ENCODE data around the gene RPL36AL. TPM values are rescaled to one million over a fixed set of nuclear protein-coding genes. Genes with fewer than 3 reads are reported as not detected.
"Not testable (repeated sequence)": the region's sequence is repeated elsewhere in the genome, so short reads cannot be mapped to it uniquely, and the experiment has no call there.

The RPL36AL gene
- 434 and 471 TPM in 2 replicates for total RNA-seq (2014; rRNA removed; shearing (Covaris generic))
- polyA plus RNA-seq (2014; cell fraction: nucleus; rRNA removed), result 136 and 174 TPM in 2 replicates

DNA sequence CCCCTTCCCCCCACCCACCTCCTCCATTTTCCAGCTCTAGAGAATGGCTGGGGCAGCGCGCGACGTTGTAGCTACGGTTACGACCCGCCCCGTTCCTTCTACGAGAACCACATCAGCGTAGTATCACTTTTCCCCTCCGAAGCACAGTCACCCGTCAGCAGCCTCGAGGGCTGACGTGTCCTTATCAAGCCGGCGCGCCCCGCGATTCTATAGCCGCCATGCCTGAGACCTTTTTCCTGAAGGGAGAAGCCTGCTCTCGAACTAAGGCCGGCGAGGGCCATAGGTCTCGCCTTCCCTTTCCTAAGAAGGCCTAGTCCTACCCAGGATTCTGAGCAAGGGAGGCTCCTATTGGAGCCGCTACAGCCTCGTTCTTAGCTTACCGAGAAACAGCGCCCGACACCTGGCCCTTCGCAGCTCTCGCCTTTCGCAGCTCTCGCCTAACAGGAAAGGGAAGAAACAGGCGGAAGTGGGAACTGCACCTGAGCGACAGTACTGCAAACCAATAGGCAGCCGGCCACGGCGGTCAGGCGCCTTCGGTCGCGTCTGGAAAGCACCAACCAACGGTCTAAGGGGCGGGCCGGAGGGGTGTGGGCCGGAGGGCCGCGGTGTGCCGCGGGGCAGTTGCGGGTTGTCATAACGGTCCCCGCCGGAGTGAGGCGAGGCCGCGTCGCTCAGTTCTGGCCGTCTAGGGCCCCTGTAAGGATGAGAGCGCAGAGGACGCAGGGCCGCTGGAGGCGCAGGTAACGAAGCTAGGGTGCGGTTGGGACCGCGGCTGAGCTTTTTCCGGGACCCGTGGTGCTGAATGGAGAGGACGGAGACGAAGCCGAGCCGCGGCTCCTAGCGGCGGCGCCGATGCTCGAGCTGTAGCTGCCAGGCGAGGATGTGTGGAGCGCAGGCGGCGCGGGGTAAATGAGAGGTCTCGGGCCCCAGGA lies at the start of gene RPL36AL, which contains the start of gene MGAT2:
Gene RPL36AL, minus strand, starts transcription at position 445 of the 932 bp plus-strand sequence. CDS start 1,522 bp downstream, outside the sequence.
Gene MGAT2, plus strand, starts transcription at position 618 of the 932 bp plus-strand sequence. CDS start 470 bp downstream, outside the sequence.
- DNase-seq (ENCODE audit: extremely low read depth, low read depth), result peak; percentile 98

DNA sequence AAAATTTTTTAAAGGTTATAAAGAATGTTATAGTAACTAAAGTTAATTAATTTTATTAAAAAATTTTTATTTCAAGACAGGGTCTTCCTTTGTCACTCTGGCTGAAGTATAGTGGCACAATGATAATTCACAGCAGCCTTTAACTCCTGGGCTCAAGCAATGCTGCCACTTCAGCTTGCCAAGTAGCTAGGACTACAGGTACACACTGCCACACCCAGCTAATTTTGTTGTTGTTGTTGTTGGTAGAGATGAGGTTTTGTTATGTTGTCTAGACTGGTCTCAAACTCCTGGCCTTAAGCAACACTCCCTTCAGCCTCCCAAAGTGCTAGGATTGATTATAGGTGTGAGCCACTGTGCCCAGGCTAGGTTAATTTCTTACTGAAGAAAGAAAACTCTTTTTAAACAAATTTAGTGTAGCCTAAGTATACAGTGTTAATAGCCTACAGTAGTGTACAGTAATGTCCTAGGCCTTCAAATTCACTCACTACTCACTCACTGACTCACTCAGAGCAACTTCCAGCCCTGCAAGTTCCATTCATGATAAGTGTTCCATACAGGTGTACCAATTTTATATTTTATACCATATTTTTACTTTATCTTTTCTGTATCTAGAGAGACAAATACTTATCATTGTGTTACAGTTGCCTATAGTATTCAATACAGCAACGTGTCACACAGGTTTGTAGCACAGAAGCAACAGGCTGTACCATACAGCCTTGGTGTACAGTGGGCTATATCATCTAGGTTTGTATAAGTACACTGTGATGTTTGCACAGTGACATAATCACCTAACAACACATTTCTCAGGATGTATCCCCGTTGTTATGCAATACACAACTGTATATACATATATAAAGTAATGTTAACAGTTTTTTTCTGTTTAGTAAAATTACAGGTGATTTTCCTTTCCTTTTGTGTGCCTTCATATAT lies 39.4 kb upstream of the RPL36AL start:
- peak; percentile 16 for DNase-seq (ENCODE audit: extremely low read depth, low read depth)

DNA sequence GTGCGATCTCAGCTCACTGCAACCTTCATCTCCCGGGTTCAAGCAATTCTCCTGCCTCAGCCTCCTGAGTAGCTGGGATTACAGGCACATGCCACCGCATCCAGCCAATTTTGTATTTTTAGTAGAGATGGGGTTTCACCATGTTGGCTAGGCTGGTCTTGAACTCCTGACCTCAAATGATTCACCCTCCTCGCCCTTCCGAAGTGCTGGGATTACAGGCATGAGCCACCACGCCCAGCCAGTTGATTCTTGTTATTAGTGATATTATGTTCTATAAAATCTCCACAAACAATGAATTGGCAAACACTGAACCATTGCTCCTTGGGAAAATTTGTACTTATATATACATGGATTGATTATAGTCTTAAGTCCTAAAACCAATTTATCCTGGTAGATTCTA lies 37.1 kb upstream of the RPL36AL start:
- DNase-seq (ENCODE audit: extremely low read depth, low read depth), result not testable (repeated sequence)

DNA sequence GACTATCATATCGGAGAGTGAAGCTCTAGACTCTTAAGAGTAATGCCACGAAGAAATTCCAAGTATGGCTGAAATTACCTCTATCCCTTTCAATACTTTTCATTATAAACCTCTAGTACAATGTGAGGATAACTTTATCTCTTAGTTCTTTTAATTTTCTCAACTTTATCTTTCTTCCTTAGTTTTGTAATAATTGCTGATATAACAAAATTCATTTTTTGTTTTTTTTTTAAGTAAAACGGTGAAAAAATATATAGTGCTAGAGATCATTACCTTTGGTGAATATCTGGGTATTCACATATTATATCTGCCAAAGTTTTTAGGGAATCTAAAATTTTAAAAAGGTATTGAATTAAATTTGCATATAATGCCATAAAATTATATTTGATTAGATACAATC lies 34.1 kb upstream of the RPL36AL start:
- DNase-seq (ENCODE audit: extremely low read depth, low read depth), result no peak

DNA sequence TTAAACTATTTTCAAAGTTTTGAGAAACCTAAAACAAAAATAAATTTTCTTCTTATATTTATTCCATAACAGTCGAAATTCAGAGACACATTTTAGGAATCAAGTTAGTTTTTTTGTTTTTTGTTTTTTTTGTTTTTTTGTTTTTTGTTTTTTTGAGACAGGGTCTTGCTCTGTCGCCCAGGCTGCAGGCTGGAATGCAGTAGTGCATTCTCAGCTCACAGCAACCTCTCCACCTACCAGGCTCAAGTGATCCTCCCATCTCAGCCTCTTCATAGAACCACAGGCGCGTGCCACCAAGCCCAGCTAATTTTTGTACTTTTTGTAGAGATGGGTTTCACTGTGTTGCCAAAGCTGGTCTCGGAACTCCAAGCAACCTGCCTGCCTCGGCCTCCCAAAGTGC lies 33.1 kb upstream of the RPL36AL start:
- DNase-seq (ENCODE audit: extremely low read depth, low read depth), result no peak

DNA sequence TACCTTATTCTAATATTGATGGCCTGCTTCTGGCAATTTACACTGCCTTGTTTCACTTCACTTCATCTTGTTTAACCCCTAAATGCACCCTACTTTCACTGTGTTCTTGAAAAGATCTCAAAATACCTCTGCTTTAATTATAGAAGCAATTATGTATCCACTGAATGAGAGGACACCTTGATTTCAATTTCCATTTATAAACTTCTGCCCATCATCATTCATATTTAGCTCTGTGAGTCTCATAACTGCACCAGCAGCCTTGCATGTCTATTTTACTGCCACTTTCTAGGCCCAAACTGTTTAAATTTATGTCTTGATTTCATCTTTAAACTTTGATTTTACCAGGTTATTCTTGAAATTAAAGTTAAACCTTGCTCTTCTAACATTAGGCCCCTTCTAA lies 21.7 kb upstream of the RPL36AL start:
- no peak for DNase-seq (ENCODE audit: extremely low read depth, low read depth)

DNA sequence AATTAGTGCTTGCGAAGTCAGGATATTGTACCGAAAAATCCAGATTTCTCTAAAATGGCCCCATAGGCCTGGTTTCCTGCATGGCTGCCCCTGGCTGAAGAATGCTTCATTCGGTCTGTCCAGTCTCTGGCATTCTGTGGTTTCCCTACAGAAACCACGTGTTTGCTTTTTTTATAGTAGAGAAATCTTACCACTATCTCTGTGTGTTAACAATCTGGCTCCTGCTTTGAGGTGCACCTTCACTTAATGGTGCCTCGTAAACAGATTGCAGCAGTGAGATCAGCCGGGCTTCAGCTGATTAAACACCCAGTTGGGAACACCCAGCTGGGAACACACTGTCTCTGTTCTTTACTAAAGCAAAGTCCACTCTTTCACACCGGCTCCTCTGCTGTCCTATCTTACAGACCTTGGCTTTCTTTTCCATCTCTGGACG lies 21.3 kb upstream of the RPL36AL start:
- DNase-seq (ENCODE audit: extremely low read depth, low read depth), result no peak

DNA sequence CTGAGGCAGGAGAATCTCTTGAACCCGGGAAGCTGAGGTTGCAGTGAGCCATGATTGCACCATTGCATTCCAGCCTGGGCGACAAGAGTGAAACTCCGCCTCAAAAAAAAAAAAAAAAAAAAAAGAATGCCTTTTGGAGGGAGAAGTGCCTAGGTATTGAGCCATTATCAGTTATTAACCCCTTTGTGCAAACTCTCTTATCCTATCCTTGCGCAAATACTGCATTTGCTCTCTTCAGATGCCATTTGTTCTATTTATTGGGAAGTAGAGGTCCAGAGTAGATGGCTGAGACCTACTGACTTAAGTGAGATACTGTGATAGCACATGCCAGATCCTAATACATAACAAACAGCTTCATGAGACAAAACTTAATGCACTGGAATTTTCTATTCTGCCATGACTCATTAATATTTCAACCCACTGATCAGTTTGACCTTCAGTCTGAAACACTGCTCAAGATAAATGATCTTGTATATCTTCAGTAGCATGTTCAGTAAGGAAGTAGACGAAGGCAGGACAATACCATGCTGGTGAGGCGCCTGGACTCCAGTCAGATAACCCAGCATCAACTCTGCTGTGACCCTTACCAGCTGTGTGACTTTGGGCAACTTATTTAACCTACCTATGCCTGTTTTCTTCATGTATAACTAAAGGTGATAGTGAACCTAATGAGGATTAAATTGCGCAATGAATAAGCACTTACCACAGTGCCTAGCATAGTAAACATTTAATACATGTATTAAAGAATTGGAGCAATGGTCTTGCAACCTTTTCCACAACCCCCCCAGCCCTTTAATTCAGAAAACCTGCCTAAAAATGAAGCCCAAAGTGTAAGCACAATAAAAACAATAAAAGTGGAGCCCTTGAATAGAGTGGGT lies 20.4 kb upstream of the RPL36AL start:
- no peak for DNase-seq (ENCODE audit: extremely low read depth, low read depth)

DNA sequence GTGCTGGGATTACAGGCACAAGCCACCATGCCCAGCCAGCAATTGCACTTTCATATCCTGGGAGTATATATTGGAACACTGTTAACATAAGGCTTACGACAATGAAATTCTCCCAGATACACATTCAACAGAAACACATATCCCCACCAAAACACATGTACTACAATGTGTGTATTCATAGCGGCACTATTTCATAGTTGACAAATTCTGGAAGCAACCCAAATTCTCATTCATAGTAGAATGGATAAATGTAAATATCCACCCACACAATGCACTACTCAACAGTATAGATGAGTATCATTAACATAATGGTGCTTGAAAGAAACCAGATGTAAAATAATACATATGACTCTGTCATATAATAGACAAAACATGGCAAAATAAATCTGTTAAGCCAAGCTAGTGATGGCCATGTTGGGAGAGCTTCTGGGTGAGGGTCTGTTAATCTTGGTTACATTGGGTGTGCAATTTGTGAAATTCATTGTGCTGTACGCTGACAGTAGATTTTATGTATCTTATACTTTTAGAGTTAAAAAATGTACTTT lies 17.2 kb upstream of the RPL36AL start:
- DNase-seq (ENCODE audit: extremely low read depth, low read depth), result no peak

DNA sequence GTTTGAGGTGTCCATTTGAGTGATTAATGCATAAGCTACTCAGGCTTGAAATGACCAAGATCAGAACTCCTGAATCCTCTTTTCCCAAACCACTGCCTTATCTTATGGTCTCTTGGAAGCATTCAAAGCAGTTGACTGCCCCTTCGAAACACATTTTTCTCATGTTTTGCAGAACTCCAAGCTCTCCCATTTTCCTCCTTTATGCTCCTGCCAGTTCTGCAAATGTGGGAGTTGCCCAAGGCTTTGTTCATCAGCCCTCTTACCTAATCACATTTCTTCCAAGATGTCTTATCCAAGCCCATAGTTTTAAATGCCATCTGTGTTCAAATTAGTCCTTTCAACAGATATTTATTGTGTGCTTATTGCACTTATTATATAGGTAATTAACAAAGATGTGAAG lies 16.4 kb upstream of the RPL36AL start:
- no peak for DNase-seq (ENCODE audit: extremely low read depth, low read depth)

DNA sequence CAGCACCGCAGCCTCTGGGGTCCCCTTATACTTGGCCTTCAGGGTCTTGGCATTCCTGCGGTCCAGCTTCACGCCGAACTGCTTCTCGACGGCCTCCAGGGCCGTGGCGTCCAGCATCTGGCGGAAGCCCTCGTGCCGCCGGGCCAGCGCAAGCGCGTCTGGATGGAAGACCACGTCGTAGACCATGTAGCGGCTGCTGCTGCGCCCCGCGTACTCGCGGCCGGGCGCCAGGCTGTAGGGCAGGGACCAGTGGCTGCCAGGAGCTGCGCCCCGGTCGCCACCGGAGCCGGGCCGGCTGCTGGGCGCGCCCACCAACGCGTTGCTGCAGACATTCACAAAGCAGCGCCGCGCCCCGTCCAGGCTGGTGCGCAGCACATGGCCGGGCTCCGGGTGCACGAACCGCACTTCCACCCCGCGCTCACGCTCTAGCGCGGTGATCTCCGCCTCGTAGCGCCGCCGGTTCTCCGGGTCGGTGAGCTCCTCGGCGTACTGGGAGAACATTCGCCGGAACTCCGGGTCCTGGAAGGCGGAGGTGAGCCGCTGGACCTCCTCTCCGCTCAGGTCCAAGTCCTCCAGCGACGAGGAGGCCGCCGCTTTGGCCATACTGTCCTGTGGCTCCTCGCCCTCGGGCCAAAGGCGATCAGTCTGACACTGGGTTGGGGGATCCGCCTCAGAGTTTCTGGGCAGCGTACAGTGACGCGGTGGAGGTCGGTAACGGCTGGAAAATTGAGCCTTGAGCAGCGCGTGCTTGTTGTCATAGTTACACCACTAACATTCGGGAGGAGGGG lies 14.3 kb upstream of the RPL36AL start, which contains the start of gene DNAAF2:
Gene DNAAF2, minus strand, starts transcription at position 698 of the 788 bp plus-strand sequence. Its CDS starts 95 bp downstream, at position 603.
- peak; percentile 54 for DNase-seq (ENCODE audit: extremely low read depth, low read depth)

DNA sequence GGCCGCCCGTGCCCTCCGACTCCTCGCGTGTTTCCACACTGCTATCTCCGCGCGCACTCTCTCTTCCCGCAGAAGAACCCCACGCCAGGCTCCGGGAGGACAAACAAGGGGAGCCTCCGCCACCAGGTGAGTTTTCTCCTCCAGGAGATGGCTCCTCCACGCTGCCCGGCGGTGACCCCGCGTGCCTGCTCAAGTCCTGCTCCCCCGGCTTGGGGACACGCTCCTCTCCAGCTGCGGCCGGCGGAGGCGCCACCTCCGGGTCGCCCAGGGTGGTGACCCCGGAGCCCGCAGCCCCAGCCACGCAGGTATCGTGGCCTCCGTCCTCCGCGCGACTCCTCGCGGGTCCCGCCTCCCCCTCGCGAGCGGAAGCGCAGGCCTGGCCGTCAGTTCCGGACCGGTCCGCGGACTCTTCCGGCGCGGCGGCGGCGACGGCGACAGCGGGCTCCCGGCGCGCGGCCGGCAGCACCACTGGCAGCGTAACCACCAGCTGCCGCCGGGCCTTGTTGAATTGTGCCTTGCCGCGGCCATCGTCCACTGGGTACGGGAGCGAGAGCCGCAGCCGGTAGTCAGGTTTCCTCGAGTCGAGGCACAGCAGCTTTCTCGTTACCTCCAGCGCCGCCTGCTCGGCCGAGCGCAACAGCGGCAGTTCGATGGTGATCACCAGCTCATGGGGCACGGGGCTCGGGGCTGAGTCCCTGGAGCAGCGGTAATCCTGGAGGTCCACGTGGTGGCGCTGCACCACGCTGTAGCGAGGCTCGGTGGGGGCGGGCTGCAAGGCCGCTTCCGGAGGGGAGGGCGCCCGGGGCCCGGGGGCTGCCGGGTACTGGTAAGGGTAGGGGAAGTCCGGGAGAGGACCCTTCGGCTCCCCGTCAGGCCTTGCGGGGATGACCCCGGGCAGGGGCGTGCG lies 13.5 kb upstream of the RPL36AL start:
- peak; percentile 91 for DNase-seq (ENCODE audit: extremely low read depth, low read depth)

DNA sequence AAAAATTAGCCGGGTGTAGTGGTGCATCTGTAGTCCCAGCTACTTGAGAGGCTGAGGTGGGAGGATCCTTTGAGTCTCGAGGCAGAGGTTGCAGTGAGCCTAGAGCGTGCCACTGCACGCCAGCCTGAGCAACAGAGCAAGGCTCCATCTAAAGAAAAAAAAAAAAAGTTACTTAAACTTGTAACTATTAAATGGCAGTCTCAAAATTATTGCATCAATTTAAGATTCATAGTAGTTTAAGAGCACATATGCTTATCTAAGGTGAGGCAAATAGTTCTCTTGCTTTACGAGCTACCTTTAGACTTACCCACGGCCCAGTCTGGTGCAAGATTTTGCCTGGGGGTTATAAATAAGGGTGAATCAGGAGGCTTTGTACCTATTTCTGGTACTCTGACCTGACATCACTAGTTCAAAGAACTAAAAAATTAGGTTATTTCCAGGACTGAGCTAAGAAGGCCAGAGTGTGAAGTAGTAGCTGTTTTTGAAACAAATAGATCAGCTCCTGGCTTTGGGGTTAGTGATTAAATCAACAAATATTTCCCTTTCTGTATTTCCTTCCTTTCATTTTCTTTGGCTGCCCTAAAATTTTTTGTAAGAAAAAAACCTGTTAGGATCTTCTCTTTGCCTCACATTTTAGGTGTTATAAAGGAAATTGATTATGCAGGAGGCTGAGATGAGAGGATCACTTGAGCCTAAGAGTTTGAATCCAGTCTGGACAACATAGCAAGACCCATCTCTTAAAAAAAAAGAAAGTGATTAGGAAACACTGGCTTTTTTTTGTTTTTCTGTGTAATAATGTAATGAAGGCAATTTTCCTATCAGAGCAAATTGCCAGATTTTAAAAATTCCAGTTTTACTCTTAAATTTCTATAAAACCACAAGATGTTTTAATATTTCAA lies 3.8 kb upstream of the RPL36AL start:
- DNase-seq (ENCODE audit: extremely low read depth, low read depth), result no peak

DNA sequence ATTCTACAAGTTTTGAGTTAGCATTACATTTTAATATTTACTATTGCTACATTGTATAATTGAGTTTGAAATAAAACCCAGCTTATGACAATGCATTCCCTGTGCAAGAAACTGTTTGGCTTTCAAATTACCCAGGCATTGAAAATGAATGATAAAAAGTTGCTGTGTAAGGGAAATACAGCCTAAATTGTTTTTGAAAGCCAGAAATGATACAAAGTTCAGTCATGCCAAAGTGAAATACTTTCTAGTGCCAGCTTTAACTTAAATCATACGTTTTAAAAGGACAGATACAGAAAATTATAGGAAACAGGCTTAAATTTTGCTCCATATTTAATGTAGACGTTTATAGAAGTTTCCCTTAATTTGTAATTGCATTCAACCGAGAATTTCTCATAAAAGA lies 3.0 kb upstream of the RPL36AL start:
- DNase-seq (ENCODE audit: extremely low read depth, low read depth), result no peak

DNA sequence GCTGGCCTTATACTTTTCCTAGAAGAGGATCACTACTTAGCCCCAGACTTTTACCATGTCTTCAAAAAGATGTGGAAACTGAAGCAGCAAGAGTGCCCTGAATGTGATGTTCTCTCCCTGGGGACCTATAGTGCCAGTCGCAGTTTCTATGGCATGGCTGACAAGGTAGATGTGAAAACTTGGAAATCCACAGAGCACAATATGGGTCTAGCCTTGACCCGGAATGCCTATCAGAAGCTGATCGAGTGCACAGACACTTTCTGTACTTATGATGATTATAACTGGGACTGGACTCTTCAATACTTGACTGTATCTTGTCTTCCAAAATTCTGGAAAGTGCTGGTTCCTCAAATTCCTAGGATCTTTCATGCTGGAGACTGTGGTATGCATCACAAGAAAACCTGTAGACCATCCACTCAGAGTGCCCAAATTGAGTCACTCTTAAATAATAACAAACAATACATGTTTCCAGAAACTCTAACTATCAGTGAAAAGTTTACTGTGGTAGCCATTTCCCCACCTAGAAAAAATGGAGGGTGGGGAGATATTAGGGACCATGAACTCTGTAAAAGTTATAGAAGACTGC lies 1.7 kb upstream of the RPL36AL start:
- DNase-seq (ENCODE audit: extremely low read depth, low read depth), result no peak

Measured in NCI-H460 (cell line).